Stimulated activated CD4-positive, alpha-beta T cell treated with anti-CD3 and anti-CD28 coated beads, TNF-alpha, amount 100 ng/mL, for 24 hours (primary cell): ENCODE measurements around the gene WIPF2.
A peak's percentile ranks its signal among the peaks of the same experiment; 100 is the strongest.

Experiments used
- DNase-seq, 3 experiments: peaks; one replicate each; pipeline ENCODE4 v3.0.0-alpha.2; 2020; ENCODE audit warnings: low read depth in 3 of 3

Gene WIPF2

DNA sequence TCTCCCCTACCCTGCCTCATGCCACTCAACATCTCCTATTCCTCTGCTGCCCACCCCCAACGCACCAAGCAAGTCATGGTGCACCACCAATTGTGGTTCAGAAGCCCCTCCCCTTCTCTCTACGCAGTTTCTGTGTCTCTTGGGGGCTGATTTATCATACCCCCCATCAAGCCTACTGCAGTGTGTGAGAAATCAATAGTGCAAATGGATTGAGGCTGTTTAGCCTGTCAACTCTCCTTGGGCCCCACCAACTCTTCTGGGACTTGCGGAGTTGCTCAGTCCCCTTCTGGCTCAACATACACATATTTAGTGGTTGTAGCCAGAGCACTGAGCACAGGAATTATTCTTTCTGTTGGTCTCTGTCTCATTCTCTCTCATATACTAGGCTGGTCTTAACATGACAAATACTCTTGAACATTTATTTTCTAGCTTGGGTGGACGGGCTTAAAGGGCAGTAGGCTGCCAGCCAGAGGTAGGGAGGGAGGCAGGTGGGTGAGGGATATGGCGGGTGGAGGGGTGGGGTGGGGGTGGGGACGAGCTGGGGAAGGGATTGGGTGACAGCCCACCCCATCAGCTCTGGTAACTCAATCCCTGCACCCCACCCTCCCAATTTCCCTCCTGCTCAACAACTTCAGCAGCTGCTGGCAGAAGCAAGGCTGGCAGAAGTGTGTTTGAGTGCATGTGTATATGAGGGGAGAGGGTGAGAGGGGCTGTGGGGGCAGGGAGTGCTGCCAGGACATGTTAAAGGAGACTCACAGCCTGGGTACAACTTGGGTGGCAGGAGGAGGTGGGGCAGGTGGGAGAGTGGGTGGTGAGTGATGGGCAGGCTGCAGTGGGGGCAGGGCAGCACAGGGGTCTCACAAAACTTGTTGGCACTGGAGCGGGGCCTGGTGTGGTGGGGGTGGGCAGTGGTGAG lies 94.8 kb downstream of the WIPF2 start:
- DNase-seq = no peak

DNA sequence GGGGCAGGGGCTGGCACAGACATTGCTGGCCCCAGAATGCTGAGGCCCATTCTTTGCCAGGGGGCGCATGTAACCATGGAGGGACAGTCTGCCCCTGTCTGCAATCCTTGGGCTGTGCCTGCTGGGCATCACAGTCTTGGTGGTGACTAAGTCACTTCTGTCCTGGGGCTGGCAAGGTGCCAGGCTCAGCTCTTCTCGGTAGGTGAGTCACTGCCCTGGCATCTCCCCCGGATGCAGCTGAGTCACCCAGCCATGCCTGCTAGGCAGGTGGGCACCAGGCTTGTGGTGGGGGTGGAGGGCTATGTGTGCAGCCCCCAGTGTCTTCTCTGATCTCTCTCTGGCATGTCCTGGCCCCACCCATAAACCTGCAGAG lies 95.5 kb downstream of the WIPF2 start:
- peak; percentile 69 to 85 (median 79) for DNase-seq

DNA sequence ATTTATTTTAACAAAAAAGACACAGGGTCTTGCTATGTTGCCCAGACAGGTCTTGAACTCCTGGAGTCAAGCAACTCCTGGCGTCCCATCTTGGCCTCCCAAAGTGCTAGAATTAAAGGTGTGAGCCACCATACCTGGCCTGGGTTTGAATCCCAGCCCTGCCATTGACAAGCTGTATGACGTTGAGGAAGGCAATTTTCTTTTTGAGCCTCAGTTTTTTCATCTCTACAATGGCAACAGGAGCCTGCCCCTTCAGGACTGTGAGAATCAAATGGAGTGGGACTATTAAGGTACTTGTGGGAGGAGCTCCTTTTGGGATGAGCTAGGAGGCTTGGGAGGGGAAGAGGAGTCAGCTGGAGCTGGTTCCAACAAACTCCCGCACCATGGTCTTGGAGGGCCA lies 96.1 kb downstream of the WIPF2 start:
- no peak for DNase-seq

DNA sequence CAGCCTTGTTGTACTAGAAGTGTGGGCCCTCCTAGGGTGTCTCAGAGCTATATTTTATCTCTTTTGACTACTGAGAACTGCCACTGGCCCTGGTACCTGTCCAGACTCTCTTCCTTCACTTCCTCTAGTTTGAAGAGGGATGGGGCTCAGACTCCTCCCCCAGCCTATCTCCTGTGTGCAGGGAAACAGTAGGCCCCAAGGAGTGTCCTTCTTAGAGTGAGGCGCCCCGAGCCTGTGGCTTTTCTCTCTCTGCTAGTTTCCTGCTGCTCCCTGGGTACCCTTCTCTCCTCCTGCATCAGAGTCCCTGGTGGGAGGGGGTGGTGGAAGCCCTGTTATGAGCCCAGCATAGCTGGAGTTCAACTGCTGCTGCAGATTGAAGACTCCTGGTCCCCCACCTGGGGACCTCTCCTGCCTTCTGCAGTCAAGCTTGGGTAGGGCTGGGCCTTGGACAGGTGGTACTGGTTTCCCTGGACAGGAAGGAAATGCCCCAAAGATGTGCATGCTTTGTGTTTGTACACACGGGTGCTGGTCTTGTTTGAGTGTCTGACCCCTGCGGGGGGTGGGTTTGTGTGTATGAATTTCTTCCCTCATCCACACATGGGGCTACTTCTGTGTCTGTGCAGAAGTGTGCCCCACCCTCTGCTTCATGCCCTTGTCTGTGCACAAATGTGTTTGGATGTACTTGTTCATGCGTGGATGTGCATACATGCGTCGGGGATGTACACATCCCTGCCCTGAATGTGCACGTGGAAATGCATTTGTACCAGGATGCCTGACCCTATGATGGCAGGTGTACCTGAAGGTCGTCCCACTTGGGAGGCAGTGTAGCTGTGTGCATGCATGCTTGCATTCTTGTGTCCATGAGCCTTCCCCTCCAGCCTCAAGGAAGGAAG lies 96.8 kb downstream of the WIPF2 start:
- DNase-seq = no peak

DNA sequence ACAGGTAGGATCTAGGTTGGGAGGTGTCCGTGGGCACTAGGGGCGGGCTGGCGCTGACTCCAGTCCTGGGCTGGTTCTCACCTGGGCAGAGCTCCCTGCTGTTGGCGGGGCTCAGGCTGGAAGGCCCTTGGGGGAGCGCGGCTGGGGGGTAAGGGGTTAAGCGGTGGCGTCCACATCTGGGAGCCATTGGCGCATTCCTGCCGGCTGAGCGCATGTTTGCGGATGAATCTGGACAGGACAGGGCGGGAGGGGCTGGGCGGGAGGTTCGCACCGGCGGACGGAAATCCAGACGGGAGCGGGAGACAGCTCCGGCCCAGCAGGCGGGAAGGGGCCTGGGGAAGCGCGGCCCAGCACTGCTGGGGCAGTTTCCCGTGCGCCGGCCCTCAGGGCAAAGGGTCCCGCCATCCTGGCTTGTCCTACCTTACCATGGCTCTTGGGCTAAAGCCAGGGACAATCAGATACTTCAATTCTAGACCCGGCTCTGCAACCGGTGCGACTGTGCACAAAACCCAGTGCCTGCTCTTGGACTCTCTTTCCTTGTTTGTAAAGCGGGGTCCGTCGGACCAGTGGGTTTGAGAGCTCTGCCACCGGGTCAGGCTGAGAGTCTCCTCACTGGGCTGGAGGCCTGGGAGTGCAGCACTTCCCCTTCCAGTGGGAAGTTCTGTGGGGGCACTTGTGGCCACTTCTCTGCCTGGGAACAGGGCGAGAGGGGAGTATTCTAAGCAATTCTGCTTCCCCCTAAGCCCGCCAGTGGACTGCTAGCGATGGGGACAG lies 97.7 kb downstream of the WIPF2 start:
- no peak for DNase-seq

DNA sequence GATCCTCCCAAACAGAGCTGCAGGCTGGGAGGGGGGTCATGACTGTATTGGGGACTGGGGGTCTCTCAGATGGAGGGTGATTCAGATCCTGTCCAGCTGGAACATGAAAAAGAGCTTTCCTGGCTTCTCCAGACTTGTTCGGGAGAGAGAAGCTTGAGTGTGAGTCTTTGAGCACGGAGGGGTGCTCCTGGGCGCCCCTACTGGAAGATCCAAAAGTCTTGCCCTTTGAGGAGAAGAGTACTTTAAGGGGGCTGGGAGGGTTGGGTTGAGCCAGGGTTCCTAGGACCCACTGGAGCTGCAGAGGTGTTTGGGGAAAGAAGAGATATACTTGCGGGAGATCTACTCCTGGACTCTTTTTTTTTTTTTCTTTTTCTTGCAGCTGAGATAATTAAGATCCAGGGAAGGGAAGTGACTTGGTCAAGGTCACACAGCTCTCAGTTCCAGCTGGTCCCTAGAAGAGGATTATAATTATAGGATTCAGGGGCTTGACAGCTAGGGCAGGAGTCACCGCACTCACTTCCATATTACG lies 98.3 kb downstream of the WIPF2 start:
- no peak for DNase-seq

DNA sequence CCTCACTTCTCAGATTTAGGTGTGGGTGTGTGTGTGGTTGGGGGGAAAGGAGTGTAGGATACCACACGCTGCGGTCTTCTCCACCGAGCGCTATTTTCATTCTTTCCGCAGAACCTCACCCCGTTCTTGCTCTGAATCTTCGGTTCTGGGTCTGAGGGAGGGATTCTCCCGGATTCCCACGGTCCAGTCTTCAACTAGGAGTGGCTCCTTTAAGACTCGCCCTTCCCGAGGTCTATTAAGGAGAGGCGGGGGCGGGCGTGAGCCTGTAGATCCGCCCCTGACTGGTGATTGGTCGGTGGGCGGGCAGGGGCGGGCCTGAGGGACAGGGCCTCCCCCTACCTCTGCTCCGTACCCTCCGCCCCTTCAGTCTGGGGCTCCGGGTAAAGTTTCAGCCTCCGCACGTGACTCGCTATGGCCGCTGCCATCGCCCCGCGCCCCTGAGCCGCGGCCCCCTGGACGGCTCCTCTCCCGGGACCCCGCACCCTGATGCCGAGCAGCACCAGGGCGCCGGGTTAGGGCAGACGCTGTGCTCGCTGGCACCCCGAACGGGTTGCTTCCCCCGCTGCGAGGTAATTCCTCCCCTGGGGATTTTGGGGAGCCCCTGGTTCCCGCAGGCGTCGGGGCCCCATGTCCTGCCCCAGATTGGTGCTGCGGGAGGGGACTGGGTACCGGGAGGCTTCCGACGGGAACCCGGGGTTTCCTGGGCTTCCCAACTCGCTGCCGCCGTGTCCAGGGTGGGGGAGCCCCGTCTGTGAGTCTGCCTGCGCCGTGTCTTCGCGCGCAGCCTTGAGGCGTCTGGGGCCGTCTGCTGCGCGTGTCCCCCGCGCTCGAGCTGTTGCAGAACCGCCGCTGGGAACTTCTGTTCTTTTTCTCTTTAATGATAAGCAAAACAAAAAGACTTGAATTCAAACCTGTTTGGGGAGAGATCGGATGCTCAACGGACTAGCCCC lies 99.1 kb downstream of the WIPF2 start:
- peak; percentile 84 to 92 (median 84) for DNase-seq

DNA sequence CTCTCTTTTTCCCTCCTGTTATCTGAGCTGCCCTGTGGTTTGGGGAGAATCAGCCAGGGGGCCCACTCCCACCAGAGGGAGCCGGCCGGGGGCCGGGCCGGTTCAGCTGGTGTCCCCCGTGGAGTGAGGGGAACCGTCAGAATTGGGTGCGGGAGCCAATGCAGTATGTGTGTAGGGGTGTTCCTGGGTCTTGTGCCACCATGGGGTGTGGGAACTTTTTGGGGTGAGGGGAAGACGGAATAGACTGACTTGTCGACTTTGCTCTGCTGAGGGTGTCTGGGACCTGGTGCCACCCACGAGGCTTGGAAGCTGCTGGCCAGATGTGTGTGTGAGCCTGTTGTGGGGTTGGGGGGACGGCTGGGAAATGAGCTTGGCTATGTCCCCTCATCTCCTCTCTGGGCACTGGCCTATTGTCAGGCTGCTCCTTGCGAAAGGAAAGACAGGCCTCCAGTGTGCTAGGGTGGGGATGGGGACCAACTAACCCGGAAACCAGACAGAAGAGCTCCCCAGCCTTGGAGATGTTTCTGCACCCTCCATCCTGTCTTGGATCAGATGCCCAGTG lies 99.8 kb downstream of the WIPF2 start:
- DNase-seq = no peak

DNA sequence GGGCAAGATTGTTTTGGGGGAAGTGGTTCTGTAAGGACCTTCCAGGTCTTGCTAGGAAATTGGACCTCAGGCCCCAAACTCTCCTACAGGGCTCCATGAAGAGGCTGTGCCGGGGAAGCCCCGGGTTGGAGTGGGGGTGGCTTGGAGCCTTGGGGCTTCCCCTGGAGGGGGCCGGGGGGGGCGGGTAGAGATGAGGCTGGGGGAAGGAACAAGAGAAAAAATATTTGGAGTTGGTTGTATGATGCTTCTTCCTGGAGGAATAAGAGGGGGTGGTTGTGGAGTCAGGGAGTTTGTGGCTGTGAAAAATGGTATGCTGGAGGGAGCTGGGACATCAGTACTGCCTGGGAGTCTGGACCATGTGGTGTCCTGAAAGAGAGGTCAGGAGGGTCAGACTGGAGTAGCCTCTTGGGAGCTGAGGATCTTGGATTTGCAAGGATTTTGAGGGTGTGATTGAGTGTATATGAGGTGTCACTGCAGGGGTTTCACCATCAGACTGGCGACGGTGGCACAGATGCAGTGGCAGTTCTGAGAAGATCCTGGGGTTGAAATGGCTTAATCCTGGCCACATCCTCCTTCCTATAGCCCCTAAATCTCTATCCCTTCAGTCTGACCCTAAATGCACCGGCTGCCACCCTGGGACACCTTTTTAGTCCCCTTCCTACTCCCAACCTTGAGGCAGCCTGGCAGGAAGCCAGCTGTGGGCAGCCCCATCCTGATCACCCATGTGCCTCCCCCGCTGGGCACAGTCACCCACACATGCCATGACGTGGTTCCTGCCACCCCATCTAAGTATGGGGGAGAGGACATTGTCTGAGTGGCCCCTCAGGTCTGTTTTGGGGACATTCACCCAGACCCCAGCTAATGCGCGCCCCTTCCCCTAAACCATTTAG lies 100.8 kb downstream of the WIPF2 start:
- DNase-seq = peak in 2 of 3 experiments; percentile 55 to 67

DNA sequence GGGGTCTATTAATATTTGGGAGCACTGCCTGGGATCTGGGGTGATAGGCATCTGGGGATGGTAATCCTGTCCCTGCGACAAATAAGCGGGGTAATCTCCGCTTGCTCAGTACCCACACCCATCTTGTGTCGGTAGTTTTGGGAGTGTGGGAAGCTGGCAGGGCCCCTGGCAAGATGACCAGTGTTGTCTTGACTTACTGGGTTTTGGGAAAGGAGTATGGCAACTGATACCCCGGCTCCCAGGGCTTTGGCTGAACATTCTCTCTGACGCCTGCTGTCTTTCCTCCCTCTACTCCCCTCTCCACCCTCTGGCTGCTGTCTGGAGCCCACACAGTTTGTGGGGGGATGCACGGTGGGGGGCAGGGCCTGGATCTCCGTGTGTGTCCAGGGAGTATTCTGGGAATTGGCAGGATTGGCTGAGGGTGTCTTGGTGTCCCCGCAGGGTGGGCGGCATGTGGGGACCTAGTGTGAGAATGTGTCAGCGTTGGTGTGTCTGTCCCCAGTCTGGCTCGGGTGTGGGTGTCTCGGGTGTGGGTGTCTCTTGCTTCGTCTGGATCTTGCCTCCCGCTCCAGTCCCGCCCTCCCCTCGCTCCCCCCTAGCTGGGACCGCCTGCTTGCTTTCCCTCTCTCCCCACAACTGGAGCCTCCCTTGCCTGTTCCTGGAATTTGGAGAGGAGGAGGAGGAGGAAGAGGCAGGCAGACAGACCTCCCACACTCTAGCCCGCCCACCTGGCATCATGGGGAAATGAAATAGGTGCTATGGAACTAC lies 101.8 kb downstream of the WIPF2 start:
- no peak for DNase-seq

DNA sequence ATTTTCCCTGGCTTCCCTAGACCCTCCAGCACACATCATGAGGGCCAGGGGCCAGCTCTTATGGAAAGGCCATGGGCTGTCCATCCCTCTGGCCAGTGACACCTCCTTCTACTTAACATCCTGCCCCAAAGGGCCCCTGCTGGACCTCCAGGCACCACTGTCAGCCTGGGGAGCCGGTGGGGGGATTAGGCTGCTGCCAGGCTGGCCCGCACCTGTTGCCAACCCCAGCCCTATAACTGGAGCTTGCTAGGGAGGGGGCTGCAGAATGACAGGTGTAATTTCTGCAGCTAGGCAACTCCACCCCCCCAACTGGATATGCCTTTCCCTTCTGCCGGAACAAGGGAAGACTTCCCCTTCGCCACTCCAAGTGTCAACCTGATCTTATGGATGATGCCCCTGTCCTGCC lies 102.4 kb downstream of the WIPF2 start:
- no peak for DNase-seq

DNA sequence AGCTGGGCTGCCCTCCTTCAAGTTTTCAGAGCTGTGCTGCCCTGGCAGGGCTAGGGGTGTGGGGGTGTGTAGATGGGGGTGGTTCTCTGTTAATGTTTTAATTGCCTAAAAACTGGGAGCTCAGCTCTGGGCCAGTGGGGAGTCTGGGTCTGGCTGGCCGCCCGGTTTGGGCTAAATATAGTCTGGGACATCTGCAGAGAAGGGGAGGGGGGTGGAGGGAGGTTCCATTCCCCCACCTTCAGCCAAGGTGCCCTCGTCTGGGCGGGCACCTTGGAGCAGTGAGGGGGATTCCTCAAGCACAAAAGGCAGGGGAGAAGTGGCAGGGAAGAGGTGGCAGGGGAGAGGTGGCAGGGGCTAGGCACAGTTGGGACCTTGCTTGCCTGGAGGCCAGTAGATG lies 102.9 kb downstream of the WIPF2 start:
- DNase-seq = no peak

DNA sequence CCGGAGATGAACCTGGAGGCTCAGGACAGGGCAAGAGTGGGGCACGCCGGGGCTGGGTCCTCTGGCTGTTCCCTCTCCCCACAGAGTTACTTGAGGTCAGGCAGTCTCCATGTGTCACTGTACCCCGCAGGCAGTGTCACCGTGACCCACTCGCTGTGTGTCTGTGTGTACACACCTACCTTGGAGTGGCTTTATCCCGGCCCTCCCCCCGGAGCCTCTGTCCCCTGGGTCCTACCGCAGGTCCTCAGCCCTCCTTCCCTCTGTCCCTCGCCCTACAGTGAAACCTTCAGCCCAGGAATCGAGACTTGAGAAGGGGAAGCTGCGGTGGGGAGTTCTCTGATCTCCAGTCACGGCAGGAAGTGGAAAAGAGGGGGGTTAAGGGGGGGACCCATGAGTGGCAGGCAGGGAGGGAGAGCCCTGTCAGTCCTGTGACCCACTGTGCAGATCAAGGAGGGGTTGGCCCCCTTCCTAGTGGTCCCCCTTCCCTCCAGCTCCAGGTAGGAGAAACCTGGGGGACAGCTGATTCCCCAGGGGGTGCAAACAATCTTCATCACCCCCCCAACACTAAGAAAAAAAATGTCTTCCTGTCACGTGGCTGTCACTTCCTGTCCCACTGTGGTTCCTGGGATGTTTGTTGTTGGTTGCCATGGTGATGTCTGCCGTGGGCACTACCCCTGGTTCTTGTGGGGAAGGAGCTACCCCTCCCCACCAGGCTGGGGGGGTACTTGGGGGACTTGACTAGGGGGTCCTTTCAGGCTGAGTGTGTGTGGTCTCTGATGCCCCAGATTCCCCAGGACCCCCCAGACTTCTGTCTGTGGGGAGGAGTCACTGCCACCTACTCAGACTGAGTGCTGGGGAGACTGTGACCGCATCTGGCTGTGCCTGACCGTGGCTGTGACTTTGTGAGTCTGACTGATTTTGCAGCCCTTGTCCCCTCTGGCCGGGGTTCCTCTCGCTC lies 103.5 kb downstream of the WIPF2 start:
- peak; percentile 64 to 79 (median 72) for DNase-seq

DNA sequence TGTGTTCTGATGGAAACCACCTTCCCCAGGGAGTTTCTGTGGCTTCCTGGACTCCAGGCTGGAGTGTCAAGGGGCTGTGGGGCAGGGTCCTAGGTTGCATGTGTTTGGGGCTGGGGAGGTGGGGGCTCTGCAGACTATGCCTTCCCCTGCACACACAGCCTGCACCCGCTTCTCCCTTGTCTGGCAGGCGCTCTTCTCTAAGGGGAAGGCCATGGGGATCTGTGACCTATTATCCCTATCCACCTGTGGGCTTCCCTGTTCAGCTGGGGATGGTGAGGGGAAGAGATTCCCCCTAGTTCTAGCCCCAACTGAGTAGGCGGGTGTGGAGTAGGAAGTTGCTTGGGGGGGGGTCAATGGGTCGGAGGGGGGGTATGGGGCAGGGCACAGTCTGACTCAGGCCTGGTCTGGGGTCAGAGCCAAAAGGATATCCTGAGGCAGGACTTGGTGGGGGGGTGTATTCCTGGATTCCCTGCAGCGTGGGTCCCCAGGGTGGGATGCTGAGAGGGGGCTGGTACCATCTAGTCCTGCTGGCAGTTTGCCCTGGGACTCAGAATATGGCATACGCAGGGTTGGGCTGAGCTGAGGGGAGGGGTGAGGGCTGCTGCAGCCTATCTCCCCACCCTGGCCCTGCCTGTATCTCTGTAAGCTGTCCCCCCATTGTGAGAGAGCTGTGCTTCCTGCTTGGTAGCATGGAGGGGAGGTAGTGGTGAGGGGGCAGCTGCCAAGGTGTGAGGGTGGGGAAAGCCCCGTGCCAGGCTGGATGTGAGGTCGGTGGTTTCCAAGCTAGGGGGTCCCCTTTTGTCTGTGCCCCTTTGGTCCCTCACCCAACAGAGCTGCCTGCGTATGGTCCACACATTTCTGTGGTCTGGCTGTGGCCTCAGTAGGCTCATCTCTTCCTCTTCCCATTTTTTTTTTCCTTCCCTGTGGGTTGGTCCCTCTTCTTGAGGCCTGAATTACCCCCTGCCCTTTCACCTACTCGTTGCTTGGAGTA lies 104.6 kb downstream of the WIPF2 start:
- no peak for DNase-seq

DNA sequence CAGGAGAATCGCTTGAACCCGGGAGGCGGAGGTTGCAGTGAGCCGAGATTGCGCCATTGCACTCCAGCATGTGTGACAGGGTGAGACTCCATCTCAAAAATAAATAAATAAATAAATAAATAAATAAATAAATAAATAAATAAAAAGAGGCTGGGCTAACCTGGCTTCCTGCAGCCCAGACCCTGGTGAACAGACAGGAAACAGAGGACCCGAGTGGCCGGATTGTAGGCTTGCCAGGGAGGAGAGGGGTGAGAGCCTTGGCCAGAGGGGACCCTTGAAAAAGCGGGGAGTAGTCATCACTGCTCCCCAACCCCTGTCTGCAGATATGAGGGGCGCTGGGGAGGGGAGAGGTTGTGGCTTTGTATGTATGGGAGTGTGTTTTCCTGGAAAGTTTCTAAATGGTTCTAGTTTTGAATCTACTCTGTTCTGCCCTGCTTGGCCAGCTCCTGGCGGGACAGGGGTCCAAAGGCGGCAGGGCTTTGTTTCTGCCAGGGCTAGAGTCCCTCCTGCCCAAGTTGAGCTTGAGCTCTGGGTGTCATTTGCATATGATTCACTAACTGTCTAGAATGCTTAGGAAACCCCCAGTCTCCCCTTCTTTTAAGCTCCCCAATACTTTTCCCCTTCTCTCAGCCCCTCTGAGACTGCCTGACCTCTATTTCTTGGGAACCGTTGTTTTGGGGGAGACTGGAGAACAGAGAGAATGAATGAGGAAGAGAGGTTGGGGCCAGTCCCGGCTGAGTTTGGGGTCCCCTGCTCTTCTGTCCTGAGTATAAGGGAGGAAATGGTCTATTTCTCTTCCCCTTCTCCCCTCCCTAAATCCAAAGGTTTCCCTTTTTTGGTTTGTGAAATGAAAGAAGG lies 106.3 kb downstream of the WIPF2 start:
- DNase-seq = no peak
